Hematopoietic multipotent progenitor cell treated with erythropoietin and hydrocortisone succinate and interleukin-3 and kit ligand, for 17 days (in vitro differentiated cells): Measurements from ENCODE around the gene NFAM1.

Experiments
- DNase-seq: peaks from one replicate; pipeline ENCODE4 v3.0.0-alpha.2; 2015; ENCODE audit warnings: low spot score

Gene NFAM1

DNA sequence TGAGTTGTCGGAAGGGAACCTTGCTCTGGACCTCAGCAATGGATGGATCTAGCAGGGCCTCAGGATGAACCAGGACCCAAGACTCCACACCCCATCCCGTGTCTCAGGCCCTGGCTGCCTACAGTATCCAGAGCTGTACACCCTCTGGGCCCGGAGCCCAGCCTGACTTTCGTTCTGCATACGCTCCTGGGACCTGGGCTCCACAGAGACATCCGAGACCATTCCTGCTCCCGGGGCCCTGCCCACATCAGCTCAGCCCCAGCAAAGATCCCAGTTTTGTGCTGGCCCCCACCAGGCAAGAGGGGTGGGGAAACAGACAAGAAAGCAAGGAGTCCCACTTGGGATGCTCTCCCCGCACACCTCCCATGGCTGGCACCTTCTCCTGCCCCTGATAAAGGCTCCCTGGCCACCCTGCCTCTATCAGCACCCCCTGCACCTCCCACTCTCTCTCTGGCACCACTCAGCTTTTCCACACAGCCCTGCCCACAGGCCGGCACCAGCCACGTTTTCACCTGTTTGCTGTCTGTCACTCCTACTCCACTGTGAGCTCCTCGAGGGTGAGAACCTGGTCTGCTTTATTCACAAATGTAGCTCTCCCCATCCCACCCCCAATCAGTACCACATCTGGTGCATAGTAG, 97.2 kb downstream of the NFAM1 start:
- no peak for DNase-seq

GRCh38 chr22:42333544-42333943, 98.7 kb downstream of the NFAM1 start:
- no peak for DNase-seq

DNA sequence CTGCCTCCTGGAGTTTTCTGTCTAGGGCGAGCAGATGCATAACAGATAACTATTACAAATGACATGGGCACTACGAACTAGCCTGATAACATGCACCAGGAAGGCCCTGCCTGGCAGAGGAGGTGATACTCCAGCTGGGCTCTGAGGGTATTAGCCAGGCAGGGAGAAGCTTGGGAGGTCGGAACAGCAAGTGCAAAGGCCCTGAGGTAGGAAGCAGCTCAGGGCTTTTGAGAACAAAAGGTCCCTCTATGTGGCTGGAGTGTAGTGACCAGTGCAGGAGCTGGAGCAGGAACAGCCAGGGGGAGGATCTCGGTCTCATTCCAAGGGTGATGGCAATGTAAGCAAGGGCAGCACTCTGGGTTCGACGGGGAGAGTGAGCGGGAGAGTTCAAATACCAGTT, 100.1 kb downstream of the NFAM1 start:
- DNase-seq: no peak

- no peak for DNase-seq
These were observed 101.2 kb downstream of the NFAM1 start for GRCh38 chr22:42331014-42331413.
